ENCODE results near the gene SFXN2. TPM values are rescaled to one million over a fixed set of nuclear protein-coding genes. Genes with fewer than 3 reads are reported as not detected.
A peak's percentile ranks its signal among the peaks of the same experiment; 100 is the strongest.

The SFXN2 gene
- total RNA-seq, 1 donor from 2014 or later, result 4.2 TPM

GRCh38 chr10:102673819-102674511 lies 40.5 kb upstream of the SFXN2 start:
- Histone ChIP-seq H3K9ac (ENCODE audit: low read depth in 1 of 3, low read length in 3 of 3) (peak overlapping the region; percentile 47 to 70 (median 59)), H3K4me3 (ENCODE audit: low read length in 3 of 3) (peak overlapping the region; percentile 46 to 57 (median 51)), H3K27me3 (ENCODE audit: control insufficient read depth in 3 of 3, insufficient read depth in 3 of 3, low read length in 3 of 3) (no peaks in the 10 kb centered on the region), H3K9me3 (ENCODE audit: control insufficient read depth in 3 of 3, low read length in 3 of 3) (no peaks in the 10 kb centered on the region), H3K27ac (ENCODE audit: low read depth, low read length) (peak overlapping the region; percentile 72), H3K4me1 (ENCODE audit: control insufficient read depth in 3 of 3, insufficient read depth in 3 of 3, low read length in 3 of 3) (peaks cover 52 to 61% (median 59%) of the 10 kb centered on the region in 3 donors), H3K36me3 (ENCODE audit: control insufficient read depth in 3 of 3, insufficient read depth in 3 of 3, low read length in 3 of 3) (no peaks in the 10 kb centered on the region)

DNA sequence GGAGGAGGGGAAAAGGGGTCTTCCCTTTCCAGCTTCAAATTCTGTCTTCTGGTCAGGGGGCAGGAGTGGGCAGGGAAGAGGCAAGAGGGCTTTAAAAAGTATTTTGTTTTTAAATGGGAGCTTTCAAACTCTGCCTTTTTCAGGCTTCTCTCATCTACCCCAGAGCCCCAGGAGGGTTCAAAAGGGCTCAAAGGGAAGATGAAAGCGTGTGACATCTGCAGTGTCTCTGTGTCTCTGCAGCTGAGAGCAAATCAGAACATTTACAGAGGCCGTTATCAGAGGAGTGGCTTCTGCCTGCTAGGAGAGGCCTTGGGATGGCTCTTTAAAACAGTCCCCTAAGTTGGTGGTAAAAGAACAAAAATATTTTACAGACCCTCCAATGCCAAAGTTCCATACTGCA lies 39.9 kb upstream of the SFXN2 start:
- H3K4me1 ChIP-seq (ENCODE audit: control insufficient read depth in 3 of 3, insufficient read depth in 3 of 3, low read length in 3 of 3), result peaks cover 48 to 58% (median 55%) of the 10 kb centered on the region in 3 donors
- H3K9ac ChIP-seq (ENCODE audit: low read depth in 1 of 3, low read length in 3 of 3), result peak overlapping the region in 2 of 3 donors; percentile 40 to 70
- peak overlapping the region in 2 of 3 donors; percentile 46 to 51 for H3K4me3 ChIP-seq (ENCODE audit: low read length in 3 of 3)
- H3K27ac ChIP-seq (ENCODE audit: low read depth, low read length), result peak overlapping the region; percentile 72
- no peaks in the 10 kb centered on the region for H3K36me3 ChIP-seq (ENCODE audit: control insufficient read depth in 3 of 3, insufficient read depth in 3 of 3, low read length in 3 of 3)
- no peaks in the 10 kb centered on the region for H3K9me3 ChIP-seq (ENCODE audit: control insufficient read depth in 3 of 3, low read length in 3 of 3)
- no peaks in the 10 kb centered on the region for H3K27me3 ChIP-seq (ENCODE audit: control insufficient read depth in 3 of 3, insufficient read depth in 3 of 3, low read length in 3 of 3)

- peaks cover 43 to 52% (median 52%) of the 10 kb centered on the region in 3 donors for H3K4me1 ChIP-seq (ENCODE audit: control insufficient read depth in 3 of 3, insufficient read depth in 3 of 3, low read length in 3 of 3)
- peak overlapping the region in 2 of 3 donors; percentile 50 to 59 for H3K9ac ChIP-seq (ENCODE audit: low read depth in 1 of 3, low read length in 3 of 3)
Measured at GRCh38 chr10:102675011-102675665, 39.3 kb upstream of the SFXN2 start.

DNA sequence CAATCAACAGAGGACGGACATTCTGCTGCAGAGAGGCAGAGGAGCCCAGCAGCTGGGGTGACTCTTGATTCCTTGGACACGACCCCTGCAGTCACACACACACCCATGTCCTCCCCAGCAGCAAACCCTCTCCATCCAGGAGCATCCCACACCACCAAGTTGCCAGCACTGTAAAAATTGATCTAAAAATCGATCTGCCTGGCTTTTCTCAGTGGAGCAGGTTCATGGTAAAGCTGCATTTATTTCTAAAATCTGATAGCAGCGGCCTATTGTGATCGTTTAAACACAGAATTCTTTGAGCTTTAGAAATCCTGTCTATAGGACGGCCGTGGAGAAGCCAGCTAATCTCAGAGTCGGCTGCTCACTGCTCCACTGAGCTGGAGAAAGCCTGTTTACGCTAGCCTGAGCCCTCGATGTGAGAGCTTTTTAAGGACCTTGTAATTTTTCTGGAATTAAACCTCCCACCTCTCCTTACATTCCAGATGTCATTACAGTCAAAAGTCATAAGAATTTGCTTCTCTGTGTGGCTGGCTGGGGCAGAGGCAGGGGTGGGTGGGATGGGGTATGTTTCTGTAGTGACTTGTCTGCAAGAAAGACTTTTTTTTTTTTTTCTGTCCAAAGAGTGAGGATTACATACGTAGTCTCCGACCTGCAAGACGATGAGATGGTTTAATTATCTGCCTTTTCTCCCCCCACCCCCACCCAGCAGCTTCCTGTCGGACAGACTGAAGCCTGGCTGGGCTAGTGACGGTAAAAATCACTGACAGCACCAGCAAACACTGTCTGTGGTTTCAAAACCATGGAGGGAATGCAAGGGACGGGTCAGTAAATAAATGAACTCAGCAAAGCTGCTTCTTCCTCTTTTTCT lies 38.5 kb upstream of the SFXN2 start:
- peaks cover 0 to 4% (median 3%) of the 10 kb centered on the region in 3 donors for H3K36me3 ChIP-seq (ENCODE audit: control insufficient read depth in 3 of 3, insufficient read depth in 3 of 3, low read length in 3 of 3)

More at GRCh38 chr10:102675011-102675665, 39.3 kb upstream of the SFXN2 start:
- H3K27ac ChIP-seq (ENCODE audit: low read depth, low read length), result peak overlapping the region; percentile 72
- H3K36me3 ChIP-seq (ENCODE audit: control insufficient read depth in 3 of 3, insufficient read depth in 3 of 3, low read length in 3 of 3), result no peaks in the 10 kb centered on the region
- no peak overlapping the region for H3K4me3 ChIP-seq (ENCODE audit: low read length in 3 of 3)
- no peaks in the 10 kb centered on the region for H3K27me3 ChIP-seq (ENCODE audit: control insufficient read depth in 3 of 3, insufficient read depth in 3 of 3, low read length in 3 of 3)
- no peaks in the 10 kb centered on the region for H3K9me3 ChIP-seq (ENCODE audit: control insufficient read depth in 3 of 3, low read length in 3 of 3)

GRCh38 chr10:102676534-102677315 lies 37.7 kb upstream of the SFXN2 start:
- H3K27ac ChIP-seq (ENCODE audit: low read depth, low read length), result peak overlapping the region; percentile 52
- peaks cover 0 to 6% (median 4%) of the 10 kb centered on the region in 3 donors for H3K36me3 ChIP-seq (ENCODE audit: control insufficient read depth in 3 of 3, insufficient read depth in 3 of 3, low read length in 3 of 3)
- no peaks in the 10 kb centered on the region for H3K27me3 ChIP-seq (ENCODE audit: control insufficient read depth in 3 of 3, insufficient read depth in 3 of 3, low read length in 3 of 3)
- peaks cover 43 to 52% (median 52%) of the 10 kb centered on the region in 3 donors for H3K4me1 ChIP-seq (ENCODE audit: control insufficient read depth in 3 of 3, insufficient read depth in 3 of 3, low read length in 3 of 3)
- no peak overlapping the region for H3K9ac ChIP-seq (ENCODE audit: low read depth in 1 of 3, low read length in 3 of 3)
- H3K4me3 ChIP-seq (ENCODE audit: low read length in 3 of 3), result no peak overlapping the region
- no peaks in the 10 kb centered on the region for H3K9me3 ChIP-seq (ENCODE audit: control insufficient read depth in 3 of 3, low read length in 3 of 3)

More for the DNA sequence above, 38.5 kb upstream of the SFXN2 start:
- Histone ChIP-seq H3K4me3 (ENCODE audit: low read length in 3 of 3) (no peak overlapping the region), H3K27me3 (ENCODE audit: control insufficient read depth in 3 of 3, insufficient read depth in 3 of 3, low read length in 3 of 3) (no peaks in the 10 kb centered on the region), H3K4me1 (ENCODE audit: control insufficient read depth in 3 of 3, insufficient read depth in 3 of 3, low read length in 3 of 3) (peaks cover 43 to 52% (median 52%) of the 10 kb centered on the region in 3 donors), H3K9me3 (ENCODE audit: control insufficient read depth in 3 of 3, low read length in 3 of 3) (no peaks in the 10 kb centered on the region), H3K9ac (ENCODE audit: low read depth in 1 of 3, low read length in 3 of 3) (peak overlapping the region in 2 of 3 donors; percentile 50 to 59), H3K27ac (ENCODE audit: low read depth, low read length) (peak overlapping the region; percentile 72)

GRCh38 chr10:102677331-102678067 lies 36.9 kb upstream of the SFXN2 start:
- H3K36me3 ChIP-seq (ENCODE audit: control insufficient read depth in 3 of 3, insufficient read depth in 3 of 3, low read length in 3 of 3), result peaks cover 0 to 12% (median 6%) of the 10 kb centered on the region in 3 donors
- no peaks in the 10 kb centered on the region for H3K27me3 ChIP-seq (ENCODE audit: control insufficient read depth in 3 of 3, insufficient read depth in 3 of 3, low read length in 3 of 3)
- peaks cover 43 to 52% (median 51%) of the 10 kb centered on the region in 3 donors for H3K4me1 ChIP-seq (ENCODE audit: control insufficient read depth in 3 of 3, insufficient read depth in 3 of 3, low read length in 3 of 3)
- H3K9ac ChIP-seq (ENCODE audit: low read depth in 1 of 3, low read length in 3 of 3), result peak overlapping the region in 2 of 3 donors; percentile 22 to 40
- no peaks in the 10 kb centered on the region for H3K9me3 ChIP-seq (ENCODE audit: control insufficient read depth in 3 of 3, low read length in 3 of 3)
- H3K27ac ChIP-seq (ENCODE audit: low read depth, low read length), result peak overlapping the region; percentile 52
- no peak overlapping the region for H3K4me3 ChIP-seq (ENCODE audit: low read length in 3 of 3)

DNA sequence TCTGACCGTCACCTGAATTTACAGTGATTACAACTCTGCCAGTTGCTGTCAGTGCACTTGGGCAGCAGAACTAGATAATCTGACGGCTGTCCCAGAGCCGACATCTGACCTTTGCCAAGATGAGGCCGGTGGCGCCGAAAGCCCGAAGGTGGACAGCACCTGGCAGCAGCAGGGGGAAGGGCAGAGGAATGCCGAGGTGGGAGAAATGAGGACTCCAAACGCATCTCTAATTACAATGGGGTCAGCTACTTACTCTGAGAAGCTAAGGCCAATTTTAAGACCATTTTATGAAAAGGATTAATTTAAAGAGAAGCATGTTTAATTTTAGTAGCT lies 36.4 kb upstream of the SFXN2 start:
- Histone ChIP-seq H3K27ac (ENCODE audit: low read depth, low read length) (peak overlapping the region; percentile 52), H3K4me3 (ENCODE audit: low read length in 3 of 3) (no peak overlapping the region), H3K4me1 (ENCODE audit: control insufficient read depth in 3 of 3, insufficient read depth in 3 of 3, low read length in 3 of 3) (peaks cover 39 to 48% (median 47%) of the 10 kb centered on the region in 3 donors), H3K9me3 (ENCODE audit: control insufficient read depth in 3 of 3, low read length in 3 of 3) (no peaks in the 10 kb centered on the region), H3K27me3 (ENCODE audit: control insufficient read depth in 3 of 3, insufficient read depth in 3 of 3, low read length in 3 of 3) (no peaks in the 10 kb centered on the region), H3K9ac (ENCODE audit: low read depth in 1 of 3, low read length in 3 of 3) (no peak overlapping the region), H3K36me3 (ENCODE audit: control insufficient read depth in 3 of 3, insufficient read depth in 3 of 3, low read length in 3 of 3) (peaks cover 0 to 13% (median 6%) of the 10 kb centered on the region in 3 donors)

GRCh38 chr10:102678842-102679289 lies 35.6 kb upstream of the SFXN2 start:
- H3K27ac ChIP-seq (ENCODE audit: low read depth, low read length), result peak overlapping the region; percentile 1
- H3K4me3 ChIP-seq (ENCODE audit: low read length in 3 of 3), result peak overlapping the region in 2 of 3 donors; percentile 2 to 35
- peaks cover 0 to 13% (median 6%) of the 10 kb centered on the region in 3 donors for H3K36me3 ChIP-seq (ENCODE audit: control insufficient read depth in 3 of 3, insufficient read depth in 3 of 3, low read length in 3 of 3)
- no peaks in the 10 kb centered on the region for H3K9me3 ChIP-seq (ENCODE audit: control insufficient read depth in 3 of 3, low read length in 3 of 3)
- H3K9ac ChIP-seq (ENCODE audit: low read depth in 1 of 3, low read length in 3 of 3), result peak overlapping the region in 2 of 3 donors; percentile 9 to 45
- H3K27me3 ChIP-seq (ENCODE audit: control insufficient read depth in 3 of 3, insufficient read depth in 3 of 3, low read length in 3 of 3), result no peaks in the 10 kb centered on the region
- peaks cover 38 to 43% (median 40%) of the 10 kb centered on the region in 3 donors for H3K4me1 ChIP-seq (ENCODE audit: control insufficient read depth in 3 of 3, insufficient read depth in 3 of 3, low read length in 3 of 3)
